Hematopoietic multipotent progenitor cell treated with erythropoietin and hydrocortisone succinate and interleukin-3 and kit ligand, for 8 days (in vitro differentiated cells): ENCODE data around the gene GID4.

ENCODE experiments used
- DNase-seq: peaks from one replicate; pipeline ENCODE4 v3.0.0-alpha.2; 2015

Gene GID4

GRCh38 chr17:18105595-18105994, 66.4 kb downstream of the GID4 start:
- no peak for DNase-seq

- DNase-seq: no peak
These were observed 67.0 kb downstream of the GID4 start for GRCh38 chr17:18106211-18106610.

GRCh38 chr17:18107061-18107790, 68.0 kb downstream of the GID4 start:
- no peak for DNase-seq

GRCh38 chr17:18107971-18108370, 68.8 kb downstream of the GID4 start:
- no peak for DNase-seq

- DNase-seq: no peak
These were observed 69.4 kb downstream of the GID4 start, which contains the start of gene MYO15A for GRCh38 chr17:18108401-18109312. MYO15A (plus strand) TSS chr17:18108756; CDS start chr17:18118801, 10,045 bp downstream.

GRCh38 chr17:18109935-18110485, 70.8 kb downstream of the GID4 start:
- no peak for DNase-seq

GRCh38 chr17:18110636-18111145, 71.5 kb downstream of the GID4 start:
- DNase-seq: no peak

GRCh38 chr17:18111330-18111971, 72.2 kb downstream of the GID4 start:
- no peak for DNase-seq

- DNase-seq: no peak
These were observed 76.3 kb downstream of the GID4 start for GRCh38 chr17:18115517-18115916.

GRCh38 chr17:18116078-18116477, 76.9 kb downstream of the GID4 start:
- no peak for DNase-seq

- DNase-seq: no peak
These were observed 78.3 kb downstream of the GID4 start for GRCh38 chr17:18117533-18117932.
